K562 (cell line): Measurements from ENCODE around the gene PFDN2. TPM values are rescaled to one million over a fixed set of nuclear protein-coding genes. Genes with fewer than 3 reads are reported as not detected.

ENCODE experiments used
- ATAC-seq: fragments of 200-7000 bp; cut with Tn5 transposase; 3 replicates; pipeline ENCODE4 v1.9.1; 2020; ENCODE audit warnings: moderate library complexity
- BruUV-seq: library from RNA; stranded (reverse); fragments of 400-500 nt; replicated peaks from 2 replicates; lab custom pipeline; 2021; lab: Mats Ljungman, UMichigan
- CTCF ChIA-PET: fragments of 300-600 bp; formaldehyde crosslinking; extraction: SDS; loops from one replicate; lab custom pipeline; 2021; ENCODE audit warnings: low intra/inter-chr PET ratio; lab: Yijun Ruan, JAX
- POLR2A ChIA-PET: fragments of 300-600, 350-650 bp; sonication (Branson Sonifier 250); formaldehyde crosslinking; extraction: SDS; loops from one replicate; lab custom pipeline; 2021; ENCODE audit warnings: antibody characterized with exemption, inconsistent platforms; lab: Yijun Ruan, JAX
- DNase-seq, 4 experiments: peaks; one replicate each; pipeline versions ENCODE4 v3.0.0 to v3.0.0-alpha.2; 2011 to 2018; ENCODE audit warnings: low spot score in 3 of 4, mixed read lengths in 3 of 4; ENCODE audit errors: extremely low read depth in 1 of 4
- FAIRE-seq: peaks from 2 replicates; lab custom pipeline; 2011; peaks lifted over from hg19 to GRCh38; lab: Jason Lieb, UNC
- H2AFZ ChIP-seq: 2 replicates; pipeline ENCODE4 v1.6.0; 2011; ENCODE audit warnings: low read depth, low read length, control low read depth, inconsistent platforms
- H3K27ac ChIP-seq: fragments of 200-600 bp; 3 replicates; pipeline ENCODE4 v1.8.0; 2011; ENCODE audit warnings: low read depth, mild to moderate bottlenecking, control low read depth, inconsistent platforms, low read length, moderate library complexity, mixed read lengths; ENCODE audit errors: extremely low read depth
- H3K27me3 ChIP-seq, 2 experiments: fragments of 300-600 bp in 1 of 2; 2 replicates in 1 of 2; 3 replicates in 1 of 2; pipeline versions ENCODE4 v1.6.0 to v1.8.0; 2011; ENCODE audit warnings: inconsistent platforms in 2 of 2, low read length in 2 of 2, mild to moderate bottlenecking in 1 of 2, mixed read lengths in 1 of 2, moderate library complexity in 1 of 2; ENCODE audit not compliant: control insufficient read depth in 2 of 2, insufficient read depth in 2 of 2
- H3K36me3 ChIP-seq: fragments of 300-600 bp; 3 replicates; pipeline ENCODE4 v1.8.0; 2011; ENCODE audit warnings: mild to moderate bottlenecking, low read length, inconsistent platforms; ENCODE audit not compliant: control insufficient read depth, insufficient read depth
- H3K4me1 ChIP-seq, 2 experiments: fragments of 200-600 bp in 1 of 2; replicated peaks in 1 of 2; 2 replicates in 1 of 2; 3 replicates in 1 of 2; pipeline versions ENCODE4 v1.5.1 to v1.8.0; 2011; ENCODE audit warnings: inconsistent platforms in 2 of 2, low read length in 2 of 2, mild to moderate bottlenecking in 1 of 2, mixed read lengths in 1 of 2, moderate library complexity in 1 of 2; ENCODE audit not compliant: control insufficient read depth in 2 of 2, insufficient read depth in 2 of 2
- H3K4me2 ChIP-seq: 2 replicates; pipeline ENCODE4 v1.6.1; 2011; ENCODE audit warnings: low read length, control low read depth, inconsistent platforms, mixed read lengths; ENCODE audit not compliant: insufficient read depth
- H3K4me3 ChIP-seq: fragments of 200-600 bp; sonication (generic), shearing (Covaris generic); 2 replicates; pipeline ENCODE4 v1.5.1; 2016; ENCODE audit warnings: control low read depth, inconsistent platforms
- H3K79me2 ChIP-seq: fragments of 200-600 bp; 3 replicates; pipeline ENCODE4 v1.8.0; 2011; ENCODE audit warnings: low read length, inconsistent platforms; ENCODE audit not compliant: control insufficient read depth, insufficient read depth
- H3K9ac ChIP-seq, 2 experiments: 2 replicates each; pipeline versions ENCODE4 v1.6.0 to v1.6.1; 2011; ENCODE audit warnings: low read depth in 2 of 2, low read length in 2 of 2, control low read depth in 1 of 2, inconsistent platforms in 1 of 2, mild to moderate bottlenecking in 1 of 2, mixed read lengths in 1 of 2; ENCODE audit not compliant: insufficient read depth in 1 of 2
- H3K9me1 ChIP-seq: one replicate; pipeline ENCODE4 v1.6.0; 2011; ENCODE audit warnings: inconsistent platforms, mild to moderate bottlenecking, low read length, moderate library complexity; ENCODE audit not compliant: control insufficient read depth, insufficient read depth
- H3K9me3 ChIP-seq: replicated peaks from 2 replicates; pipeline ENCODE4 v1.5.1; 2011; ENCODE audit warnings: low read depth, low read length, inconsistent platforms; ENCODE audit not compliant: control insufficient read depth, insufficient read depth
- H4K20me1 ChIP-seq: replicated peaks from 2 replicates; pipeline ENCODE4 v1.6.1; 2011; ENCODE audit warnings: low read length, inconsistent platforms, mixed read lengths; ENCODE audit not compliant: control insufficient read depth, insufficient read depth
- CREBBP ChIP-seq: IDR thresholded peaks from one replicate; pipeline ENCODE4 v1.6.1; 2012; ENCODE audit warnings: low read depth, mild to moderate bottlenecking, control low read depth, inconsistent platforms, low read length
- EGR1 ChIP-seq: fragments of 450-650 bp; conservative IDR thresholded peaks from 2 replicates; pipeline ENCODE4 v1.6.1; 2017; ENCODE audit warnings: mild to moderate bottlenecking
- FUS ChIP-seq: fragments of 200-400 bp; formaldehyde crosslinking; optimal IDR thresholded peaks from 2 replicates; pipeline ENCODE3; 2017; ENCODE audit warnings: low read depth, low read length
- GATAD2B ChIP-seq: fragments of 450-650 bp; IDR thresholded peaks from 2 replicates; pipeline ENCODE4 v1.6.1; 2017; ENCODE audit warnings: mild to moderate bottlenecking, borderline replicate concordance
- WGBS: fragments of 100-300 bp; shearing (Covaris generic); methylation state at CpG from one replicate; pipeline ENCODE4 v1.1.6; 2016; ENCODE audit warnings: low coverage, mixed read lengths; ENCODE audit not compliant: insufficient coverage; ENCODE audit errors: missing lambda C conversion rate; 5-methylcytosine and 5-hydroxymethylcytosine counted together
- in situ Hi-C: fragments of 300-500 bp; cut with MboI; formaldehyde crosslinking; loops from 4 replicates; pipeline ENCODE4 v1.15.0; 2018; ENCODE audit warnings: inconsistent platforms, mixed read lengths
- intact Hi-C: fragments of 100-400 bp; cut with micrococcal nuclease; formaldehyde crosslinking; loops from 2 replicates; pipeline ENCODE4 v1.14.2; 2022
- polyA plus RNA-seq, 8 experiments: library from polyadenylated mRNA; depleted of rRNA in 4 of 8; stranded (reverse) in 5 of 8; unstranded in 3 of 8; fragments of >200 nt; fragmentation: Nextera tagmentation in 2 of 8; fragmentation: Illumina TruSeq in 1 of 8; extraction: Ambion mirVana in 2 of 8; extraction: Trizol in 1 of 8; gene quantifications; 2 replicates each; pipeline versions ENCODE4 v1.2.1 to v1.2.3, GENCODE V29; 2011 to 2014; ENCODE audit warnings: inconsistent platforms in 1 of 8, missing spikeins in 1 of 8
- total RNA-seq, 7 experiments: library from RNA; depleted of rRNA in 6 of 7; stranded (reverse); fragments of >200 nt in 6 of 7; fragmentation: Illumina TruSeq in 2 of 7; extraction: Trizol in 2 of 7; gene quantifications; 2 replicates each; pipeline versions ENCODE4 v1.2.1 to v1.2.3, GENCODE V29; 2011 to 2021; ENCODE audit warnings: low replicate concordance in 1 of 7

The PFDN2 gene
- total and polyA plus RNA-seq, 9 of the 15 experiments (the other 6 are each of a cell fraction or from before 2014, with no cell fraction given), result 50.2 to 361 (median 144) TPM

- Histone ChIP-seq H3K27me3 (no peaks in the 10 kb centered on the region; a peak in 1 of 5 replicates), H3K9me1 (no peaks in the 10 kb centered on the region), H3K9ac (no peak overlapping the region; a peak in 1 of 4 replicates), H3K4me2 (no peak overlapping the region), H3K27ac (peak overlapping the region; percentile 2; the same call in 1 of the 3 replicates), H4K20me1 (peaks cover 3% of the 10 kb centered on the region; the same call in 1 of the 2 replicates), H3K4me1 (peaks cover 24 to 28% of the 10 kb centered on the region in 2 experiments), H2AFZ (no peak overlapping the region), H3K36me3 (peaks cover 67% of the 10 kb centered on the region), H3K9me3 (no peaks in the 10 kb centered on the region), H3K4me3 (no peak overlapping the region), H3K79me2 (peaks cover 46% of the 10 kb centered on the region)
- TF ChIP-seq FUS, result no peak
- no peak for TF ChIP-seq GATAD2B
- peak; percentile 43 for TF ChIP-seq EGR1
- TF ChIP-seq CREBBP, result no peak
- BruUV-seq, result no TSS peak
- ChIA-PET POLR2A (interaction anchor here (0.5 to 2.5 kb wide), 6 partner anchors 9 to 132 kb away, joined by 3 to 20 read pairs (median 4); partner anchors contain the start of gene DEDD), CTCF (no interaction called here)
- in situ Hi-C loops, result no loop called here
- intact Hi-C loops, result no loop called here
- ATAC-seq (no peak), FAIRE-seq (no peak), DNase-seq (no peak)
- WGBS, result 93% methylated on average over 3 of the region's 3 CpGs
Measured at GRCh38 chr1:161121042-161121650, 3.3 kb upstream of the PFDN2 start.
